HG02973 (cell line): ENCODE data around the gene CDH23.
A peak's percentile ranks its signal among the peaks of the same experiment; 100 is the strongest.

ENCODE experiments used
- ATAC-seq: cut with Tn5 transposase; IDR thresholded peaks from one replicate; pipeline ENCODE4 v1.9.1; 2021; ENCODE audit warnings: moderate library complexity; ENCODE audit not compliant: unreplicated experiment

Gene CDH23

GRCh38 chr10:71837098-71837827 lies 440.5 kb downstream of the CDH23 start:
- no peak for ATAC-seq

- ATAC-seq, result no peak
Measured at GRCh38 chr10:71838264-71839211, 441.8 kb downstream of the CDH23 start.

DNA sequence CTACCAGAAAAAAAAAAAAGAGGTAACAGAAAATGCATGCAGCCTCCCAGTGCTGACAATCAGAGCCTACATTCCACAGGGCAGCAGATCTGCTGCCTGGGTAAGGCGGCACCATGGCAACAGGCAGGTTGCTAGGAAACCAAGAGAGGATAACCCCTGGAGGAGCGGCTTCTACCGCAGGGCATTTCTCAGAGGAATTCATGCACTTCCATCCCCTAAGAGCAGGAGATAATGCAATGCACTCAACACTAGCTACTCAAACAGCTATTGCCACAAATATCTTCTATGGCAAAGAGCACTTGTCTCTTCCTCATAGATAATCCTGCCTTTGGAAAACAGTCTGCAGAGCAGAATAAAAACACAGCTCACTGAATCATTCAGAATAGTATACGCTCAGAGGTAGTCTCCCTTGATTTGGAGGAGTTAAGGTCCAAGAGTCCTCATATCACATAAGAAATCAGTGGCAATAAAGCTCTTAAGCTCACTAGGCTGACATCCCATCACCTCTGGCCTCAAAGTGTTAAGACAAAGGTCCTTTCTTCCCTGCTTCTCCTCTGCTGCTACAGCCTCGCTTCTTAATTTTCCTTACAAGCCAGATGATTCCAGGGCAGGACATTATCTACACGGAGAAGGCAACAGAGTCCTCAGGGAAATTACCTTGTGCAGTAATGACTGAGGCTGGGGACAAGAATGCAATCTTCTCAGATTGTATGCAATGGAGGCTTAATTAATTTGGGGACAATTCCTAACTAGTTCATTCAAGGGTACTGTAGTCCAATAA lies 443.6 kb downstream of the CDH23 start:
- ATAC-seq, result no peak

GRCh38 chr10:71840958-71841335 lies 444.2 kb downstream of the CDH23 start:
- ATAC-seq, result no peak

- no peak for ATAC-seq
Measured at GRCh38 chr10:71842422-71842821, 445.7 kb downstream of the CDH23 start.

DNA sequence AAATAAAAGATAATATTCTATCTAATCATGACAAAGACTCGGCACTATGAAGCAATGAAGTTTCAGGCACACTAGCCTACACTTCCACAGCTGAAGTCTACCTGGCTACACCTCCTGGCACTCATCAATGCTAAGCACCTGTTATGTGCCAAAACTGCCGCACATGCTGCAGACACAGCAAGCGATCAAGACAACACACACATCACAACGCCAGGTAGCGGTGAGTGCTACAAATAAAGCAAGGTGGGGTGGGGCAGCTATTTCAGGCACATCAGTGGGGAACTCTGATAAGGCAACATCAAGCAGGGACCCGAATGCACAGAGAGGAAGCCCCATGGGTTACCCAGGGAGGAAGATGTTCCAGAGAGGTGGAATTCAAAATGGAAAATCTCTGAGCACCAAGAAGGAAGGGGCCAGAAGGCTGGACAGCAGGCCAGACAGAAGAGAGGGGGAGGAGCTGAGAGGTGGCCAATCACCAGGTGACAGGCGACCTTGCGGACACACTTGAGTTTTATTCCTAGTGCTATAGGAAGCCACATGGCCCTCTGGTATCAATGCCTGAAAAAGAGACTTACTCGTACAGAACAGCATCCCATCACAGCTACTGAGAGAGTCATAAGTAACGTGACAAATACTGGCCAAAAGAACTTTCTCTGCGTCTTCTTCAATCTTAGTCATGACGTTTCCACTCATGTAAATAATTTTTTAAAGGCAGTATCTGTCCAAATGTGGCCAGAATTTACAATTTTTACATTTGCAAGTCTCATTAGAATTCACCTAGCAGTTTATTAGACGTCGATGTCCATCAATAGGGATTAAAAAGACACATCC lies 446.4 kb downstream of the CDH23 start:
- no peak for ATAC-seq

DNA sequence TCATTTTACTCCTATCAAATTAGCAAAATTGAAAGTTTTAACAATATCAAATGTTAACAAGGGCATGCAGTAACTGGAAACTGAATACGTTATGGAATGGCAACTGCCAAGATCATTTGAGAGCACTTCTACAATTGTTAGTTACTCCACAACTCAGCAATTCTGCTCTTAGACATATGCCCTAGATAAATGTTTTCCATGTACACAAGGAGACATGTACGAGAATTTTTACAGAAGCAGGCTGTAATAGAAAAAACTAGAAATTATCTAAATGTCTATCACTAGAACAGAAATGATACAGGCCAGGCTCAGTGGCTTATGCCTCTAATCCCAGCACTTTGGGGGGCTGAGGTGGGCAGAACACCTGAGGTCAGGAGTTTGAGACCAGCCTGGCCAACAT lies 447.4 kb downstream of the CDH23 start:
- no peak for ATAC-seq

GRCh38 chr10:71844695-71845094 lies 448.0 kb downstream of the CDH23 start:
- ATAC-seq, result no peak

DNA sequence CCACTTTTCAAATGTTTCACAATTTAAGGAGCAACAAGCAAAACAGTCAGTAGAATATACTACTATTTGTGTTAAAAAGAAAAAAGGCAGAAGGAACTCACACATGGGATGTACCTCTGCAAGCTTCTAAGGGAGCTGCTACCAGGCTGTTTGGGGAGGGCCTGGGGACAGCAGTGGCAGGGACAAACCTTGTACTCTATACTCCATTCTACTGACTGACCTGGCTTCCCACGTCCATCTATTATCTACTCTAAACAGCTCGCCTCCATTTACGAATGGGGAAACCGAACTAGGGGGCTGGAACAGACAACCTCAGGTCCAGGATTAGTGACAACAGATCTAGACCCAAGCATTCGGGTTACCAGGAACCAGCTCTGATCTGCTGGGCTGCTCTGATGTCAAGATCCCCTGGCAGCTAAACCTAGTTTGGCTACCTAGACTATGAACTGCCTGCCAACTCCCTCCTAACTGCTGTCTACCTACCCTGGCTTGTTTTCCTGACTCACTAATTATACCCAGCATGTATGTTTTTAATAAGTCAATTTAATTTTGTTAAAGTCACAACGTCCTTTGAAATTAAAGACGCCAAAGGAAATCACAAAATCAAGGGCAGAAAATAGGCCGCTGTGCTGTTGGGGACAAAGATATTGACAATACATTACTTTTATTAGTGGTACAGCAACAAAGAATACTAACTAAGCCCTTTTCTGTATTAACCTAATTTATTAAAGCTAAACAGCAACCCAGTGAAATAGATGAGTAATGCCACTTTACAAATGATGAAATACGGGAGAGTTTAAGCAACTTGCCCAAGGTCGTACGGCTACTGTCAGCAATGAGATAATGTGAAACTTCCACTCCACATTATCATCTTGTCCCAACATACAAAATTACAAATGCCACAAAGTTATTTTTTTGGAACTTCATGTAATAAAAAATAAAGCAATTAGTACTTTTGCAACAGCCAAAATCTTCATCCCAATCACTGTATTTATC lies 449.0 kb downstream of the CDH23 start:
- no peak for ATAC-seq

DNA sequence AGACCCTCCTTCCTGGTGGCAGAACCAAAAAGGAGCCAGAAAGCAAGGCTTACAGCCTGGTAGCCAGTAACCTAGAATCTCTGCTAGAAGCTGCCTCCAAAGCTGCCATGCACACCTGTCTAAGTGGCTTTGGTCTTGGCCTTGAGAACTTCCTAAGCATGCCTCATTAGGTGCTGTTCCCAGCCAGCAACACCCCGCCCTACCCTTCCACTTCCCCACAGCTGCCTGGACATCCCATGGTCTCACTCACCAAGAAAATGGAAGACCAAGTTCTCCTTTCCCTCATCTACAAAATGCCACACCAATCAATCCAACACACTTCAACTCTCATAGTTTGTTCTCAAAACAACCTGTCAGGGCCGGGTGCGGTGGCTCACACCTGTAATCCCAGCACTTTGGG lies 450.1 kb downstream of the CDH23 start:
- ATAC-seq, result no peak

DNA sequence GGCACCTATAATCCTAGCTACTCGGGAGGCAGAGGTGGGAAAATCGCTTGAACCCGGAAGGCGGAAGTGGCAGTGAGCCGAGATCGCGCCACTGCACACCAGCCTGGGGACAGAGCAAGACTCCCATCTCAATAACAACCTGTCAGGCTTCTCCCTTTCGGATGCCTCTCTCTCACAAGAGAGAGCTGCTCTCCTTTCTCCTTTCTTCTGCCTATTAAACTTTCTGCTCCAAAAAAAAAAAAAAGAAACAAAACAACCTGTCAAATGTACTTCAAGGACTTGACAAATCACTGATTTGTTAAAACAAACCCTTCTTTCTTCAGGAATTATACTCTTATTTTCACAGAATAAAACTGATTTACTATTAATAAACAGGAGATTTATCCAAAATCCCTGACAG lies 450.7 kb downstream of the CDH23 start:
- ATAC-seq, result no peak

GRCh38 chr10:71848325-71849275 lies 451.9 kb downstream of the CDH23 start:
- no peak for ATAC-seq

DNA sequence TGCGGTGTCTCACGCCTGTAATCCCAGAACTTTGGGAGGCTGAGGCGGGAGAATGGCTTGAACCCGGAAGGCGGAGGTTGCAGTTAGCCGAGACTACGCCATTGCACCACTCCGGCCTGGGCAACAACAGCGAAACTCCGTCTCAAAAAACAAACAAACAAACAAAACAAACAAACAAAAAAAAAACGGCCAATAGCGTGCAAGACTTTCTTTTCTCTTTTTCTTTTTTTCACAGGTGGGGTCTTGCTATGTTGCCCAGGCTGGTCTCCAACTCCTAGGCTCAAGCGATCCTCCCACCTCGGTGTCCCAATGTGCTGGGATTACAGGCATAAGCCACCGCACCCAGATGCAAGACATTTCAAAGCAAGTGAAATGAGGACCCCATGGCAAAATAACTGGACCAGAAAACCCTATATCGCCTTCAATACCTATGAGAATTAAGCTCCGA lies 452.8 kb downstream of the CDH23 start:
- ATAC-seq, result no peak

DNA sequence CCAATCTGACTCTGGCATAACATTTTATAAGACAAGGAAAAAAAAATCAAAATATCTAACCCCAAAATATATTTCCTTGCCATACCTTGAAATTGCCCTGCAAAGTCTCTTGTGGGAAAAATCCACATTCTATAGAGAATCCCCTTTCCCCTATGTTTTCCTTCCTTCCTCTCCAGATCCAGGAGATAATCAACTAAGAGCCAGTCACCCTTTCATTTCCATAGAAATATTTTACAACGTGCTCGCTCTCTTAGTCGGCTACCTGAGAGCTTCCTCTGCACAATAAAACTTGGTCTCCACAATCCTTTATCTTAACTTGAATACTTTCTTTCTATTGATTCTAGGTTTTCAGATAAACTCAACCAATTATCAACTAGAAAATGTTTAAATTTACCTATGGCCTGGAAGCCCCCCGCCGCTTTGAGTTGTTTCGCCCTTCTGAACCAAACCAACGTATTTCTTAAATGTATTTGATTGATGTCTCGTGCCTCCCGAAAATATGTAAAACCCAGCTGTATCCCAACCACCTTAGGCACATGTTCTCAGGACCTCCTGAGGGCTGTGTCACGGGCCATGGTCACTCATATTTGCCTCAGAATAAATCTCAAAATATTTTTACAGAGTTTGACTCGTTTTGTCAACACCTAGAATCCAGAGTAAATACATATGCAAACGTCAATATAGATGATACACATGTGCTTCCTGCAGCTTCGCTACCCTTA lies 453.5 kb downstream of the CDH23 start:
- ATAC-seq, result no peak

GRCh38 chr10:71850743-71851464 lies 454.2 kb downstream of the CDH23 start, which contains the start of gene PSAP:
PSAP (minus strand) TSS chr10:71851251; CDS start chr10:71851221, 30 bp downstream.
- ATAC-seq, result peak; percentile 82

GRCh38 chr10:71851465-71852095 lies 454.9 kb downstream of the CDH23 start:
- peak; percentile 9 for ATAC-seq
